Activated effector memory CD4-positive, alpha-beta T cell treated with Interleukin-2 at 50 U/mL for 16 hours (primary cell): ENCODE measurements around the gene PZP.

Experiments
- DNase-seq: peaks from one replicate; pipeline ENCODE4 v3.0.0-alpha.2; 2020

The PZP gene

GRCh38 chr12:9099552-9100190 is 108.5 kb downstream of the PZP start:
- DNase-seq, result no peak
